Smooth muscle cell (in vitro differentiated cells): ENCODE measurements around the gene SSC5D. TPM values are rescaled to one million over a fixed set of nuclear protein-coding genes. Genes with fewer than 3 reads are reported as not detected.
A peak's percentile ranks its signal among the peaks of the same experiment; 100 is the strongest.

Experiments used
- DNase-seq: peaks from one replicate; lab custom pipeline; 2025; ENCODE audit not compliant: unreplicated experiment; lab: John Stamatoyannopoulos, UW
- H2AFZ ChIP-seq: fragments of 200-600 bp; sonication (generic); 2 replicates; pipeline ENCODE4 v1.6.0; 2016; ENCODE audit warnings: antibody characterized with exemption, low read depth, mild to moderate bottlenecking
- H3F3A ChIP-seq: fragments of 200-600 bp; sonication (generic); 2 replicates; pipeline ENCODE4 v1.6.0; 2017; ENCODE audit warnings: antibody characterized with exemption, low read depth
- H3K27ac ChIP-seq: fragments of 200-600 bp; sonication (generic); 2 replicates; pipeline ENCODE4 v1.5.1; 2016; ENCODE audit warnings: low read depth, mild to moderate bottlenecking
- H3K27me3 ChIP-seq: fragments of 200-600 bp; sonication (generic); 2 replicates; pipeline ENCODE4 v1.6.1; 2016; ENCODE audit warnings: low read depth, mild to moderate bottlenecking
- H3K36me3 ChIP-seq: fragments of 200-600 bp; sonication (generic); 2 replicates; pipeline ENCODE4 v1.5.1; 2016; ENCODE audit warnings: low read depth
- H3K4me1 ChIP-seq: fragments of 200-600 bp; sonication (generic); 2 replicates; pipeline ENCODE4 v1.5.1; 2016; ENCODE audit warnings: low read depth
- H3K4me2 ChIP-seq: fragments of 200-600 bp; sonication (generic); 2 replicates; pipeline ENCODE4 v1.6.0; 2016; ENCODE audit warnings: mild to moderate bottlenecking
- H3K4me3 ChIP-seq: fragments of 200-600 bp; sonication (generic); 2 replicates; pipeline ENCODE4 v1.5.1; 2016; ENCODE audit warnings: mild to moderate bottlenecking
- H3K79me2 ChIP-seq: fragments of 200-600 bp; sonication (generic); 2 replicates; pipeline ENCODE4 v1.6.0; 2016; ENCODE audit warnings: low read depth, mild to moderate bottlenecking
- H3K9ac ChIP-seq: fragments of 200-600 bp; sonication (generic); 2 replicates; pipeline ENCODE4 v1.6.0; 2016; ENCODE audit warnings: low read depth
- H3K9me3 ChIP-seq: fragments of 200-600 bp; sonication (generic); replicated peaks from 2 replicates; pipeline ENCODE4 v1.5.1; 2016; ENCODE audit warnings: low read depth
- H4K20me1 ChIP-seq: fragments of 200-600 bp; sonication (generic); 2 replicates; pipeline ENCODE4 v1.6.0; 2016; ENCODE audit warnings: low read depth
- WGBS: methylation state at CpG from one replicate; pipeline ENCODE4 v1.1.7; 2016; ENCODE audit warnings: low lambda C conversion rate; 5-methylcytosine and 5-hydroxymethylcytosine counted together
- polyA plus RNA-seq: library from polyadenylated mRNA; unstranded; fragments of >200 nt; fragmentation: Nextera tagmentation; extraction: Ambion mirVana; gene quantifications from 2 replicates; pipeline ENCODE4 v1.2.1, GENCODE V29; 2016
- total RNA-seq: library from RNA; depleted of rRNA; stranded (reverse); fragments of >200 nt; gene quantifications from 2 replicates; pipeline ENCODE4 v1.2.3, GENCODE V29; 2014
- TF ChIP-seq, protein P1 (sequence below): fragments of 200-600 bp; sonication (generic); IDR thresholded peaks from 2 replicates; pipeline ENCODE4 v1.5.1; 2017; ENCODE audit warnings: borderline replicate concordance, mild to moderate bottlenecking, antibody characterized with exemption; ENCODE audit not compliant: insufficient read depth, poor library complexity, severe bottlenecking

The SSC5D gene
- total and polyA plus RNA-seq, 2 experiments from 2014 or later: 3.8 to 11.2 TPM

DNA sequence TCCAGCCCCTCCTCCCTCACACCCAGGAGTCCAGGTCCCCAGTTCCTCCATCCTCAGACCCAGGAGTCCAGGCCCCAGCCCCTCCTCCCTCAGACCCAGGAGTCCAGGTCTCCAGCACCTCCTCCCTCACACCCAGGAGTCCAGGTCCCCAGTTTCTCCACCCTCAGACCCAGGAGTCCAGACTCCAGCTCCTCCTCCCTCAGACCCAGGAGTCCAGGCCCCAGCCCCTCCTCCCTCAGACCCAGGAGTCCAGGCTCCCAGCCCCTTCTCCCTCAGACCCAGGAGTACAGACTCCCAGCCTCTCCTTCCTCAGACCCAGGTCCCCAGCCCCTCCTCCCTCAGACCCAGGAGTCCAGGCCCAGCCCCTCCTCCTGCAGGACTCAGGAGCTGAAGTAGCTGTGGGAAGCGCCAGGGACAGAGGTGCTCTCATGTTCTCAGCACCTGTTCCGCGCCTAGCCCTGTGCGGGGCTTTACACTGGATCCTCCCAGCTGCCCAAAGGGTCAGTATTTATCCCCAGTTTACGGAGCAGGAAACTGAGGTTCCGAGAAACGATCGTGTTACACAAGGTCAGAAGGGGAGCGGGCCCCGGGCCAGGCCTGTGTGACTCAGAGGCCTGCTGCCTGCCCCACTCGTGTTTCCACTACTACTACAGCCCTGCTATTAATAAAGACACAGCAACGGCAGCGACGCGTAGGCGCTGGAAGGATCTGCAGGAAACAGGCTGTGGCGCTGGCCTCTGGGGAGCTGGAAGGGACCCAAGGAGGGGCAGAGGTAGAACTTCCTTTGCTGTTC, 58.8 kb downstream of the SSC5D start:
- no peaks in the 10 kb centered on the region for H3F3A ChIP-seq
- no peaks in the 10 kb centered on the region for H3K79me2 ChIP-seq
- no peak overlapping the region for H3K4me3 ChIP-seq
- DNase-seq: no peak
- no peaks in the 10 kb centered on the region for H3K9me3 ChIP-seq
- WGBS: 56% methylated on average over 17 of the region's 17 CpGs
- peak overlapping the region; percentile 24 for H3K27ac ChIP-seq
- no peaks in the 10 kb centered on the region for H3K36me3 ChIP-seq
- H2AFZ ChIP-seq: no peak overlapping the region
- H3K27me3 ChIP-seq: no peaks in the 10 kb centered on the region
- no peak overlapping the region for H3K4me2 ChIP-seq
- no peak overlapping the region for H3K9ac ChIP-seq
- no peaks in the 10 kb centered on the region for H4K20me1 ChIP-seq
- peaks cover 30% of the 10 kb centered on the region for H3K4me1 ChIP-seq
- TF ChIP-seq, protein P1, sequence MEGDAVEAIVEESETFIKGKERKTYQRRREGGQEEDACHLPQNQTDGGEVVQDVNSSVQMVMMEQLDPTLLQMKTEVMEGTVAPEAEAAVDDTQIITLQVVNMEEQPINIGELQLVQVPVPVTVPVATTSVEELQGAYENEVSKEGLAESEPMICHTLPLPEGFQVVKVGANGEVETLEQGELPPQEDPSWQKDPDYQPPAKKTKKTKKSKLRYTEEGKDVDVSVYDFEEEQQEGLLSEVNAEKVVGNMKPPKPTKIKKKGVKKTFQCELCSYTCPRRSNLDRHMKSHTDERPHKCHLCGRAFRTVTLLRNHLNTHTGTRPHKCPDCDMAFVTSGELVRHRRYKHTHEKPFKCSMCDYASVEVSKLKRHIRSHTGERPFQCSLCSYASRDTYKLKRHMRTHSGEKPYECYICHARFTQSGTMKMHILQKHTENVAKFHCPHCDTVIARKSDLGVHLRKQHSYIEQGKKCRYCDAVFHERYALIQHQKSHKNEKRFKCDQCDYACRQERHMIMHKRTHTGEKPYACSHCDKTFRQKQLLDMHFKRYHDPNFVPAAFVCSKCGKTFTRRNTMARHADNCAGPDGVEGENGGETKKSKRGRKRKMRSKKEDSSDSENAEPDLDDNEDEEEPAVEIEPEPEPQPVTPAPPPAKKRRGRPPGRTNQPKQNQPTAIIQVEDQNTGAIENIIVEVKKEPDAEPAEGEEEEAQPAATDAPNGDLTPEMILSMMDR: no peak

DNA sequence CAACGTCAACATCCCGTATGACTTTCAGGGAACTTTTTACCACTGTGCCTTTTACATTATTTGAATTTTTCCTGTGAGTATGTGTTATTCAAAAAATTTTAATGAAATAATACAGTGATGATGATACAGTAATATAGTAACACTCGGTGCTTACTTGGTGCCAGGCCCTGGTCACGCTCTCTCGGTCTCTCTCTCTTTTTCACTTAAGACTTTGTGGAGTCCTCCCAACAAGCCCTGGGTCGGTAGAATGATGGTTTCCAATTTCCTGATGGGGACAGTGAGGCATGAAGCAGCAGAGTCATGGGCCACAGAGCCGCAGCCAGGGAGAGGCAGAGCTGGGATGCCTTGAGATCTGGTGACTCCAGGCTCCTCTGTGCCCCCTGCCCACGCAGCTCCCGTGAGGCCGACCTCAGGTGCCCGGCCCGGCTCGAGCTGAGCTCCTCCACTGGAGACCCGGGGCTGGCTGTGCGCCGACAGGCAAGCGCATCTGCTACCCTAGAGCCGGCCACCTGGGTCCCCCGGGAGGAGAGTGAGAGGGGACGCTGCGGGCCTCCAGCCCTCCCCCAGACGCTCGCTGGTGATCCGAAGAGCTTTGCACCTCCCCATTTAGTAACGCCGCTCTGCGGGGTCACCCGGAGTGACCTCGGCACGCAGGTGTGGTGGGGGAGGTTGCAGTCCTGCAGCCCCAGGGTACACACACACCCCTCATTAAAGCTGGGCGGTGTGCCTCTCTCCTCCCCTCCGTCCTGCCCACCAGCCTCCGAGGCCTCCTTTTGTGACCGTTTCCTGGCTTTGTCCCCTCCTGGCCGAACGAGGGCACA, 61.5 kb downstream of the SSC5D start:
- Histone ChIP-seq H2AFZ (peak overlapping the region; percentile 73), H3F3A (peaks cover 4% of the 10 kb centered on the region), H3K9me3 (no peaks in the 10 kb centered on the region), H3K4me1 (peaks cover 44% of the 10 kb centered on the region), H3K79me2 (no peaks in the 10 kb centered on the region), H4K20me1 (no peaks in the 10 kb centered on the region), H3K4me3 (peak overlapping the region; percentile 18), H3K9ac (peak overlapping the region; percentile 44), H3K36me3 (no peaks in the 10 kb centered on the region), H3K27ac (peak overlapping the region; percentile 76), H3K4me2 (peak overlapping the region; percentile 83), H3K27me3 (no peaks in the 10 kb centered on the region)
- DNase-seq: no peak
- WGBS: 16% methylated on average over 36 of the region's 36 CpGs
- TF ChIP-seq, protein P1: no peak

DNA sequence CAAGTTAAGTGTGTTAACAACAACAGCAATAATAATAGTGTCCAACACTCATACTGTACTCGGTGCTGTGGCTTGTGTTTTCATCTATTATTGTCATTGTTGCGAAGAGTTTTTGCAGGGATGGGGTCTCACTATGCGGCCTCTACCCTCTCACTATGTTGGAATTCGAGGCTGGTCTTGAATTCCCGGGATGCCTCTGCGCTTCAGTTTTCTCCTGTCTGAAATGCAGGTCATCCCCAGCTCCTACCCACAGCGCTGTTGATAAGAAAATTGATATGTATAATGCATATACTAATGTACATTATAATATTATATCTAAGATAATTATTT, 62.0 kb downstream of the SSC5D start:
- TF ChIP-seq, protein P1: no peak
- H3K4me3 ChIP-seq: no peak overlapping the region
- no peak overlapping the region for H3K27ac ChIP-seq

More for the DNA sequence above, 62.0 kb downstream of the SSC5D start:
- no peaks in the 10 kb centered on the region for H4K20me1 ChIP-seq
- WGBS: 11% methylated on average over 7 of the region's 7 CpGs
- no peaks in the 10 kb centered on the region for H3K27me3 ChIP-seq
- H3F3A ChIP-seq: peaks cover 4% of the 10 kb centered on the region
- H3K79me2 ChIP-seq: no peaks in the 10 kb centered on the region
- peak overlapping the region; percentile 73 for H2AFZ ChIP-seq
- H3K9ac ChIP-seq: peak overlapping the region; percentile 44
- peaks cover 44% of the 10 kb centered on the region for H3K4me1 ChIP-seq
- H3K4me2 ChIP-seq: peak overlapping the region; percentile 83
- no peaks in the 10 kb centered on the region for H3K9me3 ChIP-seq
- H3K36me3 ChIP-seq: no peaks in the 10 kb centered on the region
- no peak for DNase-seq
